Stomach (tissue), 9 donors: ENCODE measurements around the gene SNX33. TPM values are rescaled to one million over a fixed set of nuclear protein-coding genes. Genes with fewer than 3 reads are reported as not detected.
"Not testable (repeated sequence)": the region's sequence is repeated elsewhere in the genome, so short reads cannot be mapped to it uniquely, and the experiment has no call there.

Experiments used
- DNase-seq, 2 donors: peaks; one replicate each; pipeline versions ENCODE4 v3.0.0 to v3.0.0-alpha.2; 2013 to 2019
- H3K27ac ChIP-seq, 5 donors: fragments of 200-600 bp in 4 of 5; sonication (generic) in 4 of 5; one replicate each; pipeline ENCODE4 v1.5.1; 2013 to 2019; ENCODE audit warnings: mild to moderate bottlenecking in 1 of 5, moderate library complexity in 1 of 5
- H3K27me3 ChIP-seq, 3 donors: fragments of 200-600 bp; sonication (generic); one replicate each; pipeline ENCODE4 v1.5.1; 2017 to 2019; ENCODE audit warnings: mixed run types in 1 of 3
- H3K36me3 ChIP-seq, 4 donors: fragments of 200-600 bp; sonication (generic); 1 replicate in 3 of 4; 2 replicates in 1 of 4; pipeline ENCODE4 v1.5.1; 2016 to 2019
- H3K4me1 ChIP-seq, 4 donors: fragments of 200-600 bp; sonication (generic); one replicate each; pipeline ENCODE4 v1.5.1; 2016 to 2019
- H3K4me3 ChIP-seq, 4 donors: fragments of 200-600 bp; sonication (generic) in 3 of 4; one replicate each; pipeline ENCODE4 v1.5.1; 2016 to 2019; ENCODE audit warnings: mild to moderate bottlenecking in 1 of 4
- H3K9me3 ChIP-seq, 4 donors: fragments of 200-600 bp; sonication (generic); one replicate each; pipeline ENCODE4 v1.5.1; 2016 to 2019
- EP300 ChIP-seq: sonication (generic); formaldehyde crosslinking; IDR thresholded peaks from one replicate; pipeline ENCODE4 v1.6.1; 2017; ENCODE audit warnings: antibody characterized with exemption
- POLR2A ChIP-seq, 4 donors: fragments of 450-650 bp; IDR thresholded peaks; one replicate each; pipeline ENCODE4 v1.6.1; 2016; ENCODE audit warnings: antibody characterized with exemption in 4 of 4, control low read depth in 2 of 4, mild to moderate bottlenecking in 1 of 4, moderate library complexity in 1 of 4
- POLR2AphosphoS5 ChIP-seq, 3 donors: sonication (generic); formaldehyde crosslinking; IDR thresholded peaks; one replicate each; pipeline ENCODE4 v1.6.1; 2016; ENCODE audit warnings: antibody characterized with exemption in 3 of 3
- WGBS, 5 donors: extraction: QIAGEN DNeasy Blood & Tissue Kit in 3 of 5; methylation state at CpG; one replicate each; pipeline versions ENCODE4 v1.1.5 to v1.1.7; 2013 to 2018; 5-methylcytosine and 5-hydroxymethylcytosine counted together
- intact Hi-C: fragments of 100-400 bp; cut with DNase I; formaldehyde crosslinking; loops from one replicate; pipeline ENCODE4 v1.15.1; 2023; ENCODE audit warnings: low total_unique reads
- polyA plus RNA-seq, 3 donors: library from polyadenylated mRNA; stranded (reverse); fragments of 200-250 nt; gene quantifications; one replicate each; pipeline ENCODE4 v1.2.3, GENCODE V29; 2013
- total RNA-seq, 5 donors: library from RNA; depleted of rRNA; stranded (reverse); fragments of >200 nt; gene quantifications; one replicate each; pipeline versions ENCODE4 v1.1.0 to v1.2.3, GENCODE V29; 2014 to 2016
- TF ChIP-seq, protein P1 (sequence below), 7 experiments: fragments of 450-650 bp in 4 of 7; fragments of 200-600 bp in 3 of 7; sonication (generic) in 3 of 7; IDR thresholded peaks; one replicate each; pipeline ENCODE4 v1.5.1; 2016 to 2019; ENCODE audit warnings: antibody characterized with exemption in 7 of 7, control low read depth in 2 of 7, mild to moderate bottlenecking in 1 of 7
- donor health status: healthy with polysubstance abuse.
- donor health status: Bipolar disorder and iron deficiency.
- donor health status: healthy.

The SNX33 gene
- total and polyA plus RNA-seq, 8 donors = 11.0 to 36.8 (median 16.1) TPM

DNA sequence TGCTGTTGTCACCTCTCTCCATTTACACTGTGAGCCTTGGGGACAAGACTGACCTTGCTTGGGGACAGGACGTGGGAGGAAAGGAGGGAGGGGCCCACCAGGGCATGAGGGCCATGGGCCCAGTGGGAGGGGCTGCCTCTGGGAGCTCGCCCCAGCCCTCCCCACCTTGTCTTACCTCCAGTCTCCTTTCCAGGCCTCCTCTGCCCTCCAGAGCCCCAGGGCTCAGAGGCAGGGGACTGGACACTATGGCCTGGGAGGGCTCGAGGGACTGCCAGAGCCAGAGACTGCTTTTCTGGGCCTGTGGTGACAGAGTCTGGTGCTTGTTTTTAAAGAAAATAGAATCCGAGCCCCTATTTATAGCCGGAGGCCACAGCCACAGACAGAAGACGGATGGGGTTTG, 54.7 kb downstream of the SNX33 start:
- no peak for DNase-seq
- Histone ChIP-seq H3K4me3 (no peak overlapping the region), H3K9me3 (no peaks in the 10 kb centered on the region), H3K36me3 (no peaks in the 10 kb centered on the region), H3K27ac (peak overlapping the region in 4 of 5 donors; percentile 68 to 94 (median 75)), H3K4me1 (peaks cover 18 to 82% (median 49%) of the 10 kb centered on the region in 4 donors), H3K27me3 (no peaks in the 10 kb centered on the region)
- intact Hi-C loops = no loop called here
- WGBS, 5 donors = 63 to 88% (median 73%) methylated on average over 5 to 6 of the region's 6 CpGs
- no peak for TF ChIP-seq POLR2A (IDR thresholded peaks at IDR 0.05)
- TF ChIP-seq EP300 = no peak
- TF ChIP-seq POLR2AphosphoS5 (IDR thresholded peaks at IDR 0.05) = no peak
- TF ChIP-seq, protein P1, sequence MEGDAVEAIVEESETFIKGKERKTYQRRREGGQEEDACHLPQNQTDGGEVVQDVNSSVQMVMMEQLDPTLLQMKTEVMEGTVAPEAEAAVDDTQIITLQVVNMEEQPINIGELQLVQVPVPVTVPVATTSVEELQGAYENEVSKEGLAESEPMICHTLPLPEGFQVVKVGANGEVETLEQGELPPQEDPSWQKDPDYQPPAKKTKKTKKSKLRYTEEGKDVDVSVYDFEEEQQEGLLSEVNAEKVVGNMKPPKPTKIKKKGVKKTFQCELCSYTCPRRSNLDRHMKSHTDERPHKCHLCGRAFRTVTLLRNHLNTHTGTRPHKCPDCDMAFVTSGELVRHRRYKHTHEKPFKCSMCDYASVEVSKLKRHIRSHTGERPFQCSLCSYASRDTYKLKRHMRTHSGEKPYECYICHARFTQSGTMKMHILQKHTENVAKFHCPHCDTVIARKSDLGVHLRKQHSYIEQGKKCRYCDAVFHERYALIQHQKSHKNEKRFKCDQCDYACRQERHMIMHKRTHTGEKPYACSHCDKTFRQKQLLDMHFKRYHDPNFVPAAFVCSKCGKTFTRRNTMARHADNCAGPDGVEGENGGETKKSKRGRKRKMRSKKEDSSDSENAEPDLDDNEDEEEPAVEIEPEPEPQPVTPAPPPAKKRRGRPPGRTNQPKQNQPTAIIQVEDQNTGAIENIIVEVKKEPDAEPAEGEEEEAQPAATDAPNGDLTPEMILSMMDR (IDR thresholded peaks at IDR 0.05) = no peak

DNA sequence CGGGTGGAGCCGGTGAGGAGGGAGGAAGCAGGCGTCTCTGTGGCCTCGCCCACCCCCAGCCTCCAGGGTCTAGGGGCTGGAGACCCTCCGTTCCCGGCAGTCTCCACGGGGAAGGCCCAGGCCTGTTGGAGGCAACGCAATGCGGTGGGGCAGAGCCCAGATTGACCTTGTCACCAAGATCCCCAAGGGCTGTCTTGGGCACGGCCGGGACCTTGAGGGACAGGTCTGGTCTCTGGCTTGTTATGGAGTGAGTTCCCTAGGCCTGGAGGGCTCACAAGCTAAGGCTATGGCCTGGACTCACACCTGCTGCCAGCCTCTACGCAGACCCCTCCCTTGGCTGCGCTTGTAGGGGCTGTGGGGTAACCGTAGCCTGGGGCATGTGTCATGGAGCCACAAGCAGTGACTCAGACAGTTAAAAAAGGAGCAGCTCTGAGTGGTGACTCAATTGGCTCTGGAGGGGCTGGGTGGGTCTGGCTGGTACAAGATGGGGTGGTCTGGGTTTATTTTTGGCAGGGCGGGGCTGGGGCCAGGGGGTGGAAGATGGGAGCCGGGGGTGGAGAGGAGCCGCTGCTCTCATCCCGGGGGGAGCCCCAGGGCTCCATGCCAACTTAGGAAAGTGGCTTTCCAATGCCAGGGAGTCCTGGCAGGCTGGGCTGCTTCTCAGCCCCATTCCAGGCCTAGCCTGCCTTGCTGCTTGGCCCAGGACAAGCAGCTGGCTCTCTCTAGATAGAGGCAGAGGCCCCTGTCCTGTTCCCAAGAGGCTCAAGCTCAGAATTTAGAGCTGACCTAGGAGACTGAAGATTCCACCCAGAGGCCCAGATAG, 55.9 kb downstream of the SNX33 start:
- H3K36me3 ChIP-seq, intact Hi-C loops, H3K9me3 ChIP-seq, H3K4me3 ChIP-seq, DNase-seq, H3K27me3 ChIP-seq: not testable (repeated sequence)
- Histone ChIP-seq H3K27ac (peak overlapping the region in 3 of 5 donors; percentile 73 to 88 (median 79)), H3K4me1 (peaks cover 18 to 73% (median 47%) of the 10 kb centered on the region in 4 donors)
- WGBS, 5 donors = 68 to 90% (median 84%) methylated on average over 6 to 10 of the region's 18 CpGs; no CpG with 5 or more reads in 1 of the 5 donors

DNA sequence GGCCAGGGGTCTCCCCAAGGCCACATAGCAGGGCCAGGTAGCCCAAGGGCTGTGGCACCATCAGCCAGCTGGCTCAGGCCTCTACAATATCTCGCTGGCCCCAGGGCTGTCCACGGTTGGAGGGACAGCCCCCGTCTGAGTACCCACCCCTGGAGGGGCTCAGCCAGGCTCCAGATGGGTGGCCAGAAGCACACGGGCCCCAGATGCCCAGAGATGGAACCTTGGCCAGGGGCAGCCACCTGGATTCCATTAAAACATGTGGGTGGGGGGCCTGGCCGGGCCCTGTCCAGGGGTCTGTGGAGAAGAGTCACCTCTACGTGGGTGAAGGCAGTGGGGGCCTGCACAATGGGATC, 56.5 kb downstream of the SNX33 start:
- Histone ChIP-seq H3K9me3 (no peaks in the 10 kb centered on the region), H3K27me3 (no peaks in the 10 kb centered on the region), H3K36me3 (no peaks in the 10 kb centered on the region), H3K27ac (peak overlapping the region in 3 of 5 donors; percentile 73 to 88 (median 79)), H3K4me1 (peaks cover 16 to 74% (median 48%) of the 10 kb centered on the region in 4 donors), H3K4me3 (no peak overlapping the region)
- TF ChIP-seq EP300 = no peak
- no peak for TF ChIP-seq POLR2AphosphoS5 (IDR thresholded peaks at IDR 0.05)
- TF ChIP-seq POLR2A (IDR thresholded peaks at IDR 0.05) = no peak
- TF ChIP-seq, protein P1 (IDR thresholded peaks at IDR 0.05) = no peak
- no peak for DNase-seq
- intact Hi-C loops = no loop called here
- 46 to 90% (median 88%) methylated on average over 2 to 6 of the region's 6 CpGs for WGBS, 5 donors

DNA sequence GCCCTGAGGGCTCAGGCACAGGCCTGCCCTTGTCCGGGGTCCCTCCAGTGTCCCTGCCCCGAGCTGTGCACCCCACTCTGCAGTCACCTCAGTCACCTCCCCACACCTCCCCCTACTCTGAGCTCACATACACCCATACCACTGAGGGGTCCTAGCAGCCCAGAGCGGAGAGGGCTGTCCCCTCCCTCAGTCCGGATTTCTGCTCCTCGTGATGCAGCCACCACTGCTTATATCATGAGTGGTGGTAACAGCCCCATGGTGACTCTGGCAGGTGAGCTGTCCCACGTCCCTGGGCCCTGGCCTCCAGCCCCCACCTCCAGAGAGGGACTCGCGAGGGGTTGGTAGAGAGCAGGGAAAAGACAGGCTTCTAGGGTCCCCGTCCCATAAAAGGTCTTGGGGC, 56.9 kb downstream of the SNX33 start:
- intact Hi-C loops = no loop called here
- Histone ChIP-seq H3K9me3 (no peaks in the 10 kb centered on the region), H3K4me3 (no peak overlapping the region), H3K27ac (peak overlapping the region in 3 of 5 donors; percentile 73 to 88 (median 79)), H3K4me1 (peaks cover 12 to 72% (median 47%) of the 10 kb centered on the region in 4 donors), H3K27me3 (no peaks in the 10 kb centered on the region), H3K36me3 (no peaks in the 10 kb centered on the region)
- no peak for DNase-seq
- no peak for TF ChIP-seq EP300
- TF ChIP-seq, protein P1 (IDR thresholded peaks at IDR 0.05) = no peak
- WGBS, 5 donors = 87 to 96% (median 92%) methylated on average over 7 to 9 of the region's 9 CpGs

DNA sequence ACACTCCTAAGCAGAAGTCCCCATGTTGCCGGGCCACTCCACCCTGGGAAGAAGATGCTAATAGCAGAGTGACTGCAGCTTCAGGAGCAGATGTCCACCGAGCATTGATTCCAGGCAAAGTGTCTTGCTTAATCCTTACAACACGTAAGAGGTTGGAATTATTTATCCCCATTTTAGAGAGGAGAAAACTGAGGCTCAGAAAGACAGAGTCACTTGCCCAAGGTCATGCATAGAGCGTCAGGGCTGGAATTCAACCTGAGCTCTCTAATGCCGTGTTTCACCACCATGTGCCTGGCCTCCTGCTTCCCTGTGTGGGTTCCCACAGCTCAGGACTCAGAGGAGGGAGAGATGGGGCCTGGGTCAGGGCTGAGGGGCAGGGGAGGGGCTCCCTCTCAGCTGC, 57.7 kb downstream of the SNX33 start:
- H3K36me3 ChIP-seq, intact Hi-C loops, DNase-seq, H3K27me3 ChIP-seq, H3K4me3 ChIP-seq, H3K9me3 ChIP-seq: not testable (repeated sequence)
- Histone ChIP-seq H3K27ac (peak overlapping the region in 4 of 5 donors; percentile 50 to 88 (median 76)), H3K4me1 (peaks cover 4 to 69% (median 42%) of the 10 kb centered on the region in 4 donors)
- 81 to 92% (median 88%) methylated on average over 5 of the region's 5 CpGs for WGBS, 5 donors
